ENCODE results near the gene MAP4K5. TPM values are rescaled to one million over a fixed set of nuclear protein-coding genes. Genes with fewer than 3 reads are reported as not detected.

MAP4K5 gene
- total and polyA plus RNA-seq, 2 of the 13 experiments (the other 11 are each of a cell fraction or from before 2014, with no cell fraction given): 12.7 to 23.9 TPM

DNA sequence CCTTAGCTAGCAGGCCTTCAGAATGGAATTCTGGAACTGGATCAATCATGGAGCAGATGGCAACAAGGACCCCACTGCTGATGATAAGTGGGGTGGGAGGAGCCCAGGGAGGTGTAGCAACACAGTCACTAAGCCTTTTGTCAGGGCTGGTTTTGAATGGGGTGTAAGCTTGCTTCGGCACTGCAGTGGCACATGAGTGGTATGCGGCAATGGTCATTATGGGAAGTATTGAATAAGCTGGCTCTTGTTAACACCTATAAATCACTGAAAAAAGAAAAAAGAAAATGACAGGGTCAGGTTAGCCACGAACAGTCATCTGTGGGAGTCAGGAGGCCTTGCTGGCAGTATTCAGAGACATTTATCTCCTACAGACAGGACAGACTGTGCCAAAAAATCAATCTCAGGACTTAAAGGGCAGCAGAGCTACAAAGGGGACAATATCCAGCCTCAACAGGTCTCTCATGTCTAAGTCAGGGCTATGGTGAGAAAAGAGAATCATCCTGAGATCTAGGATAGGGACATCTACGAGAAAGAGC, 154.8 kb downstream of the MAP4K5 start:
- Histone ChIP-seq H3K27me3 (ENCODE audit: control insufficient read depth in 1 of 2, insufficient read depth in 2 of 2, low read length in 2 of 2) (no peaks in the 10 kb centered on the region), H3K36me3 (replicated peaks in 1 of 2; ENCODE audit: control insufficient read depth in 1 of 2, insufficient read depth in 2 of 2, low read length in 2 of 2) (no peaks in the 10 kb centered on the region), H3K4me2 (ENCODE audit: low read depth, low read length) (no peak overlapping the region), H3K4me3 (replicated peaks in 1 of 3; ENCODE audit: insufficient read depth in 1 of 3, low read depth in 2 of 3, low read length in 3 of 3) (no peak overlapping the region), H2AFZ (ENCODE audit: low read length) (no peak overlapping the region), H3K4me1 (ENCODE audit: insufficient read depth, low read length) (peaks cover 17% of the 10 kb centered on the region), H4K20me1 (ENCODE audit: insufficient read depth, low read length) (no peaks in the 10 kb centered on the region), H3K9ac (ENCODE audit: insufficient read depth, low read depth, low read length) (no peak overlapping the region), H3K79me2 (ENCODE audit: insufficient read depth, low read length) (no peaks in the 10 kb centered on the region), H3K9me3 (ENCODE audit: low read length) (no peaks in the 10 kb centered on the region), H3K27ac (ENCODE audit: extremely low read length, insufficient read depth, low read length) (no peak overlapping the region)
- no TSS peak for BruUV-seq (replicated peaks)
- intact Hi-C loops (cut with micrococcal nuclease; ENCODE audit: unreplicated experiment) (no loop called here), in situ Hi-C loops (cut with HindIII; ENCODE audit: extremely low pct_ligation_motif_present, low pct_unique_long_range_greater_than_20kb) (no loop called here)
- 84% methylated on average over 4 of the region's 4 CpGs for WGBS (ENCODE audit: low lambda C conversion rate)
- ATAC-seq (no peak), DNase-seq (ENCODE audit: low spot score) (no peak), FAIRE-seq (no peak)
- CTCF ChIA-PET (ENCODE audit: low intra/inter-chr PET ratio, low total read pairs): no interaction called here
- no peak for TF ChIP-seq MBD4 (IDR thresholded peaks at IDR 0.05; ENCODE audit: borderline replicate concordance, low read length)
- TF ChIP-seq, protein P1, sequence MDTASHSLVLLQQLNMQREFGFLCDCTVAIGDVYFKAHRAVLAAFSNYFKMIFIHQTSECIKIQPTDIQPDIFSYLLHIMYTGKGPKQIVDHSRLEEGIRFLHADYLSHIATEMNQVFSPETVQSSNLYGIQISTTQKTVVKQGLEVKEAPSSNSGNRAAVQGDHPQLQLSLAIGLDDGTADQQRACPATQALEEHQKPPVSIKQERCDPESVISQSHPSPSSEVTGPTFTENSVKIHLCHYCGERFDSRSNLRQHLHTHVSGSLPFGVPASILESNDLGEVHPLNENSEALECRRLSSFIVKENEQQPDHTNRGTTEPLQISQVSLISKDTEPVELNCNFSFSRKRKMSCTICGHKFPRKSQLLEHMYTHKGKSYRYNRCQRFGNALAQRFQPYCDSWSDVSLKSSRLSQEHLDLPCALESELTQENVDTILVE (CRISPR knock-in tag; IDR thresholded peaks at IDR 0.05): no peak
- TF ChIP-seq ZNF747 (CRISPR knock-in tag; IDR thresholded peaks at IDR 0.05; ENCODE audit: borderline replicate concordance): no peak
- no peak for TF ChIP-seq MBNL3 (CRISPR knock-in tag; conservative IDR thresholded peaks at IDR 0.05)
- POLR2A ChIA-PET: no interaction called here

DNA sequence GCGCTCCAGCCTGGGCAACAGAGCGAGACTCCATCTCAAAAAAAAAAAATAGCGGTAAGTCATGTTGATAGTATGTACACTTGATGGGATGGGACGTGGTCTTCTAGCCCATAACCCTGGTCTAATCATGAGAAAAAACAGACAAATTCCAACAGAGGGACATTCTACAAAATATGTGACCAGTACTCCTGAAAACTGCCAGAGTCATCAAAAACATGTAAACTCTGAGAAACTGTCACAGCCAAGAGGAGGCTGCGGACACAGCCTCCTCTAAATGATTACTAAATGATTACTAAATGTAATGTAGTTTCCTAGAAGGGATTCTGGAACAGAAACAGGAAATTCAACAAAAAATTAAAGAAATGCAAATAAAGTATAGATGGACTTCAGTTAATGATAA, 156.6 kb downstream of the MAP4K5 start:
- peak; percentile 44 to 66 for TF ChIP-seq MAFK (conservative IDR thresholded peaks at IDR 0.05 in 1 of 2, IDR thresholded peaks at IDR 0.05 in 1 of 2; ENCODE audit: low read length in 2 of 2)
- no peak for TF ChIP-seq ZNF670 (CRISPR knock-in tag; IDR thresholded peaks at IDR 0.05; ENCODE audit: borderline replicate concordance)
- no peak for TF ChIP-seq ZNF333 (CRISPR knock-in tag; IDR thresholded peaks at IDR 0.05; ENCODE audit: borderline replicate concordance)
- BruUV-seq (replicated peaks): no TSS peak
- Histone ChIP-seq H3K9me3 (ENCODE audit: low read length) (no peaks in the 10 kb centered on the region), H3K36me3 (replicated peaks in 1 of 2; ENCODE audit: control insufficient read depth in 1 of 2, insufficient read depth in 2 of 2, low read length in 2 of 2) (no peaks in the 10 kb centered on the region), H4K20me1 (ENCODE audit: insufficient read depth, low read length) (no peaks in the 10 kb centered on the region), H3K27me3 (ENCODE audit: control insufficient read depth in 1 of 2, insufficient read depth in 2 of 2, low read length in 2 of 2) (no peaks in the 10 kb centered on the region), H3K4me2 (ENCODE audit: low read depth, low read length) (no peak overlapping the region), H2AFZ (ENCODE audit: low read length) (no peak overlapping the region), H3K27ac (ENCODE audit: extremely low read length, insufficient read depth, low read length) (no peak overlapping the region), H3K79me2 (ENCODE audit: insufficient read depth, low read length) (no peaks in the 10 kb centered on the region), H3K4me1 (ENCODE audit: insufficient read depth, low read length) (no peaks in the 10 kb centered on the region), H3K9ac (ENCODE audit: insufficient read depth, low read depth, low read length) (no peak overlapping the region), H3K4me3 (replicated peaks in 1 of 3; ENCODE audit: insufficient read depth in 1 of 3, low read depth in 2 of 3, low read length in 3 of 3) (no peak overlapping the region)
- DNase-seq (ENCODE audit: low spot score) (no peak), ATAC-seq (no peak), FAIRE-seq (no peak)
- in situ Hi-C loops (cut with HindIII; ENCODE audit: extremely low pct_ligation_motif_present, low pct_unique_long_range_greater_than_20kb) (no loop called here), intact Hi-C loops (cut with micrococcal nuclease; ENCODE audit: unreplicated experiment) (no loop called here)
- ChIA-PET POLR2A (no interaction called here), CTCF (ENCODE audit: low intra/inter-chr PET ratio, low total read pairs) (no interaction called here)
- WGBS (ENCODE audit: low lambda C conversion rate): 92% methylated on average over 5 of the region's 5 CpGs
